HG02610 (cell line): ENCODE results near the gene RCE1.
"Not testable (repeated sequence)": the region's sequence is repeated elsewhere in the genome, so short reads cannot be mapped to it uniquely, and the experiment has no call there.

Source experiments
- ATAC-seq: cut with Tn5 transposase; IDR thresholded peaks from one replicate; pipeline ENCODE4 v1.9.1; 2021; ENCODE audit warnings: mild to moderate bottlenecking, moderate library complexity; ENCODE audit not compliant: unreplicated experiment

Gene RCE1

GRCh38 chr11:66842896-66843775, at the start of gene RCE1:
Gene RCE1, plus strand, starts transcription at chr11:66843441. Its CDS starts 15 bp downstream, at chr11:66843456.
- ATAC-seq: peak; percentile 74

GRCh38 chr11:66799815-66800214, 43.4 kb upstream of the RCE1 start:
- not testable (repeated sequence) for ATAC-seq

GRCh38 chr11:66800720-66801428, 42.4 kb upstream of the RCE1 start:
- no peak for ATAC-seq

GRCh38 chr11:66809592-66809991, 33.6 kb upstream of the RCE1 start:
- ATAC-seq: no peak

GRCh38 chr11:66810576-66811185, 32.6 kb upstream of the RCE1 start:
- ATAC-seq: no peak

- ATAC-seq: no peak
Measured at GRCh38 chr11:66814678-66815077, 28.6 kb upstream of the RCE1 start.

GRCh38 chr11:66815646-66816045, 27.6 kb upstream of the RCE1 start:
- no peak for ATAC-seq

- ATAC-seq: no peak
Measured at GRCh38 chr11:66818231-66818955, 24.8 kb upstream of the RCE1 start.

- no peak for ATAC-seq
Measured at GRCh38 chr11:66820381-66820780, 22.9 kb upstream of the RCE1 start.

- ATAC-seq: no peak
Measured at GRCh38 chr11:66820901-66821300, 22.3 kb upstream of the RCE1 start.

- no peak for ATAC-seq
Measured at GRCh38 chr11:66823700-66824099, 19.5 kb upstream of the RCE1 start.

- ATAC-seq: not testable (repeated sequence)
Measured at GRCh38 chr11:66824573-66824972, 18.7 kb upstream of the RCE1 start.

GRCh38 chr11:66834539-66834845, 8.7 kb upstream of the RCE1 start:
- no peak for ATAC-seq

GRCh38 chr11:66834943-66835342, 8.3 kb upstream of the RCE1 start:
- ATAC-seq: no peak

- no peak for ATAC-seq
Measured at GRCh38 chr11:66835768-66836405, 7.4 kb upstream of the RCE1 start.

GRCh38 chr11:66840317-66841091, 2.7 kb upstream of the RCE1 start:
- ATAC-seq: no peak

- no peak for ATAC-seq
Measured at GRCh38 chr11:66841861-66842260, 1.4 kb upstream of the RCE1 start.

- no peak for ATAC-seq
Measured at GRCh38 chr11:66842501-66842895, 743 bp upstream of the RCE1 start.

GRCh38 chr11:66843776-66844495, 695 bp downstream of the RCE1 start:
- ATAC-seq: no peak
